Esophagus mucosa (tissue), 1 donor: ENCODE results near the gene DAGLA. TPM values are rescaled to one million over a fixed set of nuclear protein-coding genes. Genes with fewer than 3 reads are reported as not detected.
"Not testable (repeated sequence)": the region's sequence is repeated elsewhere in the genome, so short reads cannot be mapped to it uniquely, and the experiment has no call there.

Source experiments
- ATAC-seq: fragments of 200-7000 bp; cut with Tn5 transposase; one replicate; pipeline ENCODE4 v1.9.1; 2020
- total RNA-seq: library from RNA; stranded (reverse); gene quantifications from one replicate; pipeline ENCODE4 v1.2.4, GENCODE V29; 2023
- donor health status: DM: yes; HTN: yes; CAD: no.

The DAGLA gene
- total RNA-seq, 1 donor from 2014 or later: 2.3 TPM

GRCh38 chr11:61667684-61668305 is 12.4 kb upstream of the DAGLA start:
- no peak for ATAC-seq

- ATAC-seq: no peak
Observed at GRCh38 chr11:61669417-61669816, 10.8 kb upstream of the DAGLA start.

GRCh38 chr11:61670626-61671025 is 9.6 kb upstream of the DAGLA start:
- no peak for ATAC-seq

- peak; percentile 55 for ATAC-seq
Observed at GRCh38 chr11:61671527-61671926, 8.7 kb upstream of the DAGLA start.

- ATAC-seq: not testable (repeated sequence)
Observed at GRCh38 chr11:61673946-61674467, 6.2 kb upstream of the DAGLA start.

- ATAC-seq: no peak
Observed at GRCh38 chr11:61675826-61676225, 4.4 kb upstream of the DAGLA start.

GRCh38 chr11:61679296-61679695 is 895 bp upstream of the DAGLA start:
- ATAC-seq: no peak

- no peak for ATAC-seq
Observed at GRCh38 chr11:61680622-61681221, 531 bp downstream of the DAGLA start.

GRCh38 chr11:61682093-61682732 is 2.0 kb downstream of the DAGLA start:
- ATAC-seq: no peak

GRCh38 chr11:61682906-61683675 is 2.9 kb downstream of the DAGLA start:
- no peak for ATAC-seq

- ATAC-seq: no peak
Observed at GRCh38 chr11:61683961-61684869, 4.0 kb downstream of the DAGLA start.

GRCh38 chr11:61684870-61685616 is 4.9 kb downstream of the DAGLA start:
- ATAC-seq: no peak

- ATAC-seq: no peak
Observed at GRCh38 chr11:61685617-61685967, 5.4 kb downstream of the DAGLA start.

- no peak for ATAC-seq
Observed at GRCh38 chr11:61686066-61686465, 5.9 kb downstream of the DAGLA start.

GRCh38 chr11:61686469-61686868 is 6.3 kb downstream of the DAGLA start:
- no peak for ATAC-seq

- no peak for ATAC-seq
Observed at GRCh38 chr11:61687420-61687819, 7.2 kb downstream of the DAGLA start.

- ATAC-seq: peak; percentile 88
Observed at GRCh38 chr11:61688365-61689163, 8.4 kb downstream of the DAGLA start.

- ATAC-seq: no peak
Observed at GRCh38 chr11:61689164-61689496, 8.9 kb downstream of the DAGLA start.

- ATAC-seq: no peak
Observed at GRCh38 chr11:61690706-61691379, 10.7 kb downstream of the DAGLA start.
